ENCODE data around the gene NRARP. TPM values are rescaled to one million over a fixed set of nuclear protein-coding genes. Genes with fewer than 3 reads are reported as not detected.

NRARP gene
- total RNA-seq, 1 experiment from 2014 or later, result 32.6 TPM

- no peak for DNase-seq
- no TSS peak for BruUV-seq (replicated peaks)
These were observed 50.4 kb downstream of the NRARP start for GRCh38 chr9:137251490-137252268.

GRCh38 chr9:137251194-137251461 is 50.9 kb downstream of the NRARP start, which contains the start of gene STPG3:
Gene STPG3, plus strand, starts transcription at chr9:137251286. Its CDS starts 1 bp downstream, at chr9:137251287.
- DNase-seq, result no peak
- Mint-ChIP-seq H3K4me1 (ENCODE audit: low read depth, unreplicated experiment) (no peaks in the 10 kb centered on the region), H3K9me3 (ENCODE audit: low read depth, unreplicated experiment) (no peaks in the 10 kb centered on the region), H3K36me3 (ENCODE audit: insufficient read depth, unreplicated experiment) (peaks cover 34% of the 10 kb centered on the region), H3K4me3 (ENCODE audit: low read depth, unreplicated experiment) (no peak within 1 kb of the TSS), H3K27ac (ENCODE audit: unreplicated experiment) (no peak within 1 kb of the TSS), H3K27me3 (ENCODE audit: unreplicated experiment) (no peaks in the 10 kb centered on the region)
- no TSS peak for BruUV-seq (replicated peaks)
- no peak for TF ChIP-seq CTCF (IDR thresholded peaks at IDR 0.05; ENCODE audit: unreplicated experiment)
- intact Hi-C loops (cut with micrococcal nuclease; ENCODE audit: unreplicated experiment), result no loop called here
- CTCF ChIA-PET, result interaction anchor here (0.6 kb wide), 1 partner anchor 307 kb away, joined by 4 read pairs; no protein-coding TSS in a partner anchor

More at GRCh38 chr9:137251490-137252268, 50.4 kb downstream of the NRARP start:
- no peaks in the 10 kb centered on the region for H3K4me1 Mint-ChIP-seq (ENCODE audit: low read depth, unreplicated experiment)
- TF ChIP-seq CTCF (IDR thresholded peaks at IDR 0.05; ENCODE audit: unreplicated experiment), result no peak
- no peaks in the 10 kb centered on the region for H3K27me3 Mint-ChIP-seq (ENCODE audit: unreplicated experiment)
- intact Hi-C loops (cut with micrococcal nuclease; ENCODE audit: unreplicated experiment), result no loop called here
- H3K36me3 Mint-ChIP-seq (ENCODE audit: insufficient read depth, unreplicated experiment), result peaks cover 39% of the 10 kb centered on the region
- no peak overlapping the region for H3K27ac Mint-ChIP-seq (ENCODE audit: unreplicated experiment)
- CTCF ChIA-PET, result interaction anchor here (0.6 to 1.0 kb wide), 2 partner anchors 10 to 306 kb away, joined by 3 to 4 read pairs; no protein-coding TSS in a partner anchor
- no peaks in the 10 kb centered on the region for H3K9me3 Mint-ChIP-seq (ENCODE audit: low read depth, unreplicated experiment)
- no peak overlapping the region for H3K4me3 Mint-ChIP-seq (ENCODE audit: low read depth, unreplicated experiment)

DNA sequence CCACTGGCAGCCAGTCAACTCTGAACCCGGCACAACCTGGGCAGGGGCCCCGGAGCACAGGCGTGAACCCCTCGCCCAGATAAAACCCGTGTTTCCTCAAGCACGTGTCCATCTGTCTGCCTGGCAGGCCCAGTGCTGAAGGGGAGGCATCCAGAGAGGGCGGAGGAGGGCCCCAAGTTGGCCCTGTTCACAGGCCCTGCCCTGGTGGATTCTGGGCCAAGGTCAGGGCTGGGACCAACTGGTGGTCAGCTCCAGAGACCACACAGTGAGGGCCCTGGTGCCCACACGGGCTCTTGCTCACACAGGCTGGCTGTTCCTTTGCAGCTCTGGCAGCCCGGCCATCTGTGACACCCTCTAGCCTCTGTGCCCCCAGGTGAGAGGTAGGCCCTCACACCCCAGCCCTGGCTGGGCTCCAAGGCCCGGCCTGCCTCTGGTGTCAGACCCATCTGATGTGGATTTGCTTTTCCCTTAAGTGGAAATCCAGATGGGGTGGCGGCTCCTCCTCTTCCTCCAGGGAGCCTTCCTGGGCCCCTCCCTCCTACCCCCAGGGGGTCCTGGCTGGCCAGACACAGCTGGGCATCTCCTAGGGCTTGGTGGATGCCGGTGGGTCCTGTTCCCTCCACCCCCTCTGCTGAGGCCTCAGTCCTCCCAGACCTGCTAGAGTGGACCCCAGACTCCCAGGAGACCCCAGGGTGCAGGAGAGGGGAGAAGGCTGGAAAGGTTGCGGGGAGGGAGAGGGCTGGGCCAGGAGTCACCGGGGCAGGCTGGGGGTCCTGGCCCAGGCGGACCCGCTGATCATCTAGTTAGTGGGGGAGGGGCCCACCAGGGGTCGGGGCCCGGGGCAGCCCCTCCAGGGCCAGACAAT is 51.5 kb downstream of the NRARP start:
- no peak for DNase-seq
- H3K4me3 Mint-ChIP-seq (ENCODE audit: low read depth, unreplicated experiment), result no peak overlapping the region
- H3K27ac Mint-ChIP-seq (ENCODE audit: unreplicated experiment), result no peak overlapping the region
- CTCF ChIA-PET, result interaction anchor here (0.6 kb wide), 1 partner anchor 307 kb away, joined by 4 read pairs; no protein-coding TSS in a partner anchor
- H3K27me3 Mint-ChIP-seq (ENCODE audit: unreplicated experiment), result no peaks in the 10 kb centered on the region
- BruUV-seq (replicated peaks), result no TSS peak
- no peak for TF ChIP-seq CTCF (IDR thresholded peaks at IDR 0.05; ENCODE audit: unreplicated experiment)
- H3K36me3 Mint-ChIP-seq (ENCODE audit: insufficient read depth, unreplicated experiment), result peaks cover 28% of the 10 kb centered on the region
- no peaks in the 10 kb centered on the region for H3K9me3 Mint-ChIP-seq (ENCODE audit: low read depth, unreplicated experiment)
- H3K4me1 Mint-ChIP-seq (ENCODE audit: low read depth, unreplicated experiment), result no peaks in the 10 kb centered on the region
- intact Hi-C loops (cut with micrococcal nuclease; ENCODE audit: unreplicated experiment), result no loop called here

Other genes starting within 250 kb of the NRARP start
- 3.8 and 5.8 TPM in 2 replicates for gene ENTPD2, start 248.2 kb downstream of the NRARP start, total RNA-seq (2022)
- 38.4 and 41.1 TPM in 2 replicates for gene SAPCD2, start 231.7 kb downstream of the NRARP start, total RNA-seq (2022)
- gene UAP1L1, start 224.8 kb downstream of the NRARP start, total RNA-seq (2022), result 9.1 and 10.8 TPM in 2 replicates
- 61.4 and 65.6 TPM in 2 replicates for gene MAN1B1, start 215.3 kb downstream of the NRARP start, total RNA-seq (2022)
- gene DPP7, start 187.5 kb downstream of the NRARP start, total RNA-seq (2022), result 51.6 and 76.8 TPM in 2 replicates
- 0.24 and 0.54 TPM in 2 replicates for gene GRIN1, start 163.1 kb downstream of the NRARP start, total RNA-seq (2022)
- 0.52 and 0.98 TPM in 2 replicates for gene LRRC26, start 132.2 kb downstream of the NRARP start, total RNA-seq (2022)
- gene TMEM210, start 130.2 kb downstream of the NRARP start, total RNA-seq (2022), result not detected in 2 replicates
- gene ANAPC2, start 113.7 kb downstream of the NRARP start, total RNA-seq (2022), result 49.4 and 51.4 TPM in 2 replicates
- 41.9 and 44.1 TPM in 2 replicates for gene SSNA1, start 113.6 kb downstream of the NRARP start, total RNA-seq (2022)
- gene TPRN, start 101.5 kb downstream of the NRARP start, total RNA-seq (2022), result 18.3 and 20.3 TPM in 2 replicates
- 25.4 and 28.8 TPM in 2 replicates for gene TMEM203, start 96.6 kb downstream of the NRARP start, total RNA-seq (2022)
- gene NDOR1, start 96.6 kb downstream of the NRARP start, total RNA-seq (2022), result 26.4 and 27.7 TPM in 2 replicates
- gene RNF208, start 80.0 kb downstream of the NRARP start, total RNA-seq (2022), result 10.1 and 14.2 TPM in 2 replicates
- gene CYSRT1, start 77.1 kb downstream of the NRARP start, total RNA-seq (2022), result 3.0 and 3.6 TPM in 2 replicates
- 1.6 and 1.7 TPM in 2 replicates for gene RNF224, start 74.8 kb downstream of the NRARP start, total RNA-seq (2022)
- gene SLC34A3, start 71.4 kb downstream of the NRARP start, total RNA-seq (2022), result 0.26 and 0.34 TPM in 2 replicates
- 360 and 383 TPM in 2 replicates for gene TUBB4B, start 61.0 kb downstream of the NRARP start, total RNA-seq (2022)
- not detected in 2 replicates for gene STPG3, start 51.0 kb downstream of the NRARP start, total RNA-seq (2022)
- 41.8 and 43.5 TPM in 2 replicates for gene NELFB, start 46.9 kb downstream of the NRARP start, total RNA-seq (2022)
- 51.8 and 60.2 TPM in 2 replicates for gene TOR4A, start 24.5 kb downstream of the NRARP start, total RNA-seq (2022)
- 13.2 and 15.3 TPM in 2 replicates for gene EXD3, start 120.9 kb upstream of the NRARP start, total RNA-seq (2022)
- 12.0 and 12.3 TPM in 2 replicates for gene NOXA1, start 121.1 kb upstream of the NRARP start, total RNA-seq (2022)
- 0.97 and 1.6 TPM in 2 replicates for gene ENTPD8, start 139.1 kb upstream of the NRARP start, total RNA-seq (2022)
- 31.6 and 38.3 TPM in 2 replicates for gene NSMF, start 157.1 kb upstream of the NRARP start, total RNA-seq (2022)
- gene PNPLA7, start 248.1 kb upstream of the NRARP start, total RNA-seq (2022), result 1.8 and 3.6 TPM in 2 replicates
- 27.6 and 31.1 TPM in 2 replicates for gene MRPL41, start 249.6 kb upstream of the NRARP start, total RNA-seq (2022)

Measured in Calu3 (cell line).